HFFc6 (cell line): Measurements from ENCODE around the gene RRM2. TPM values are rescaled to one million over a fixed set of nuclear protein-coding genes. Genes with fewer than 3 reads are reported as not detected.

Experiments
- DNase-seq: peaks from one replicate; pipeline ENCODE4 v3.0.0-alpha.2; 2018
- H3K27ac Mint-ChIP-seq: 2 replicates; pipeline ENCODE4 v1.8.0; 2020; ENCODE audit warnings: mild to moderate bottlenecking, mixed read lengths
- H3K27me3 Mint-ChIP-seq: 2 replicates; pipeline ENCODE4 v1.8.0; 2021; ENCODE audit warnings: mild to moderate bottlenecking, moderate library complexity, mixed read lengths; ENCODE audit not compliant: insufficient read depth
- H3K36me3 Mint-ChIP-seq: 2 replicates; pipeline ENCODE4 v1.8.0; 2021; ENCODE audit warnings: low read depth, mixed read lengths
- H3K4me1 Mint-ChIP-seq: 2 replicates; pipeline ENCODE4 v1.8.0; 2020; ENCODE audit warnings: low read depth, mixed read lengths
- H3K4me3 Mint-ChIP-seq: 2 replicates; pipeline ENCODE4 v1.8.0; 2020; ENCODE audit warnings: mild to moderate bottlenecking, moderate library complexity, mixed read lengths
- H3K9me3 Mint-ChIP-seq: 2 replicates; pipeline ENCODE4 v1.8.0; 2020; ENCODE audit warnings: mild to moderate bottlenecking, mixed read lengths
- CTCF ChIP-seq: fragments of 200-600 bp; sonication (generic); IDR thresholded peaks from 2 replicates; pipeline ENCODE4 v1.5.0; 2021; ENCODE audit warnings: antibody characterized with exemption, mild to moderate bottlenecking
- total RNA-seq, 6 experiments: library from RNA; stranded (reverse); fragmentation: NEBNext Ultra II Directional; extraction: Animal tissue kit (Norgen Biotek cat#: 25700); gene quantifications; 2 replicates in 1 of 6; 3 replicates in 5 of 6; pipeline ENCODE4 v1.2.3, GENCODE V29; 2021

The RRM2 gene
- total RNA-seq, 6 experiments from 2014 or later: 76.4 to 179 (median 158) TPM

- no peaks in the 10 kb centered on the region for H3K27me3 Mint-ChIP-seq
- no peak overlapping the region for H3K27ac Mint-ChIP-seq
- H3K9me3 Mint-ChIP-seq: no peaks in the 10 kb centered on the region
- H3K4me1 Mint-ChIP-seq: peaks cover 22% of the 10 kb centered on the region
- no peak for TF ChIP-seq CTCF
- peaks cover 6% of the 10 kb centered on the region for H3K36me3 Mint-ChIP-seq
- peak; percentile 14 for DNase-seq
- no peak overlapping the region for H3K4me3 Mint-ChIP-seq
These were observed 13.0 kb downstream of the RRM2 start for GRCh38 chr2:10135296-10136089.

- Mint-ChIP-seq H3K4me1 (peaks cover 22% of the 10 kb centered on the region), H3K9me3 (no peaks in the 10 kb centered on the region), H3K27me3 (no peaks in the 10 kb centered on the region; the same call in 1 of the 2 replicates), H3K36me3 (no peaks in the 10 kb centered on the region; the same call in none of the 2 replicates), H3K4me3 (no peak overlapping the region), H3K27ac (no peak overlapping the region)
- TF ChIP-seq CTCF: no peak
- DNase-seq: no peak
These were observed 13.8 kb downstream of the RRM2 start for GRCh38 chr2:10136101-10136934.

GRCh38 chr2:10137053-10137843, 14.7 kb downstream of the RRM2 start:
- no peaks in the 10 kb centered on the region; the same call in 1 of the 2 replicates for H3K27me3 Mint-ChIP-seq
- no peaks in the 10 kb centered on the region; the same call in 1 of the 2 replicates for H3K36me3 Mint-ChIP-seq
- no peak for DNase-seq
- no peak for TF ChIP-seq CTCF
- H3K4me1 Mint-ChIP-seq: peaks cover 22% of the 10 kb centered on the region
- H3K9me3 Mint-ChIP-seq: no peaks in the 10 kb centered on the region
- H3K27ac Mint-ChIP-seq: no peak overlapping the region
- no peak overlapping the region for H3K4me3 Mint-ChIP-seq

- Mint-ChIP-seq H3K4me3 (no peak overlapping the region), H3K27ac (no peak overlapping the region), H3K4me1 (peaks cover 22% of the 10 kb centered on the region), H3K36me3 (no peaks in the 10 kb centered on the region; the same call in 1 of the 2 replicates), H3K27me3 (no peaks in the 10 kb centered on the region; the same call in none of the 2 replicates), H3K9me3 (no peaks in the 10 kb centered on the region)
- no peak for TF ChIP-seq CTCF
- DNase-seq: no peak
These were observed 17.0 kb downstream of the RRM2 start for GRCh38 chr2:10139536-10139935.
